GM04503 (cell line): ENCODE data around the gene CECR2.

ENCODE experiments used
- DNase-seq: peaks from one replicate; pipeline ENCODE4 v3.0.0-alpha.2; 2012; ENCODE audit warnings: low read depth

The CECR2 gene

DNA sequence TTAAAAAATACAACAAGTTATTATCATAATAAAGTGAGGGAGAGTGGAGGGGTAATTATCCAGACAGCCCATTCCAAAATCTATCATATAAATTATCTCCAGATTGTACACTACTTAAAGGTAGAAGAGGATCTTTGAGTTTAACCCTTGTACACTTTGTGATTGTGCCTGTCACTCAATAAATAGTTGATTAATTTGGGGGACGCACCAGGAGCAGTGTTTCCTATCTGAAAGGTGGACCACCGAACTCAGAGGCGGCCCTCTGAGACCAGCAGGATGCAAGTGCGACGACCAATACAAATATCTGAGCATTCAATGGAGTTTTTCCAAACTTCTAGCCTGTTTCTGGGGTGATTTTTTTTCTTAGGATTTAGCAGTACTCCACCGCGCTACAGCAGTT lies 1.1 kb upstream of the CECR2 start:
- no peak for DNase-seq

DNA sequence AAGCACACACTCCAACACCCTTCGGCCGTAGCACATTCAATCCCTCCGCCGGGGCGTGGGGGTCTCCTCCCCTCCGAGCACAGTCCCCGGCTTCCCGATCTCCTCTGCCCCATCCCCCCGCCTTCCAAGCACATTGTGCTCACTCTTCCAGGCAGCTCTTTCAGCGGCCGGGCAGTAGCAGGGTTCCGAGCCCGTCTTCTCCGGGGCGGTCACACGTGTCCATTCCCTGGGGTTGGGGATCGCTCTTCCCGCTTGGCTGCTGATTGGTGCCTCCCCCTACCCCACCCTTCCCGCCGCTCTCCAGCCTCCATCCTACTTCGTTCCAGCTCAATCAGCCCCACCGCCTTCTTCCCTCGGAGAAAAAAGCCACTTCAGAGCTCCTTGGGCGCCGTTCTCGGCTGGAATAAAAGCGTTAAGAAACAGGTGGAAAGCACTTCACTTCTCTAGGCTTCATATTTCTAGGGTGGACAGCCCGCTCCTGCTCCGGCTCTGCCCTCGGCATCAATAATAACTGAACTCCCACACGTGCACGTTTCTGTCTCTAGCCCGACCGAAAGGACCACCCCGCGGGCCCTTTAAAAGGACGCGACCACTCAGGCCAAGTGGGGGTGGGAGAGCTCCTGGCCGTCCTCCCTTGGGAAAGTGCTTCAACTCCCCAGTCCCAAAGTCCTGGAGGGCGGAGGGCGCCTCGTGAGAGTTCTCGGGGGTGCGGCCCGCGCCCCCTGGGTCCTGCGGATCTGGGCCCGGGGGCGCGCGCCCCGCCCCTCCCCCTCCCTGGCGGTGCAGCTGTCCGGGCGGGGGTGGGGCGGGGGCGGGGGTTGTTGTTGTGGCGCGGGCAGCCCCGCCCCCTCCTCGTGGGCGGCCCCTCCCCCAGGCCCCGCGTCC lies 464 bp upstream of the CECR2 start:
- no peak for DNase-seq

DNA sequence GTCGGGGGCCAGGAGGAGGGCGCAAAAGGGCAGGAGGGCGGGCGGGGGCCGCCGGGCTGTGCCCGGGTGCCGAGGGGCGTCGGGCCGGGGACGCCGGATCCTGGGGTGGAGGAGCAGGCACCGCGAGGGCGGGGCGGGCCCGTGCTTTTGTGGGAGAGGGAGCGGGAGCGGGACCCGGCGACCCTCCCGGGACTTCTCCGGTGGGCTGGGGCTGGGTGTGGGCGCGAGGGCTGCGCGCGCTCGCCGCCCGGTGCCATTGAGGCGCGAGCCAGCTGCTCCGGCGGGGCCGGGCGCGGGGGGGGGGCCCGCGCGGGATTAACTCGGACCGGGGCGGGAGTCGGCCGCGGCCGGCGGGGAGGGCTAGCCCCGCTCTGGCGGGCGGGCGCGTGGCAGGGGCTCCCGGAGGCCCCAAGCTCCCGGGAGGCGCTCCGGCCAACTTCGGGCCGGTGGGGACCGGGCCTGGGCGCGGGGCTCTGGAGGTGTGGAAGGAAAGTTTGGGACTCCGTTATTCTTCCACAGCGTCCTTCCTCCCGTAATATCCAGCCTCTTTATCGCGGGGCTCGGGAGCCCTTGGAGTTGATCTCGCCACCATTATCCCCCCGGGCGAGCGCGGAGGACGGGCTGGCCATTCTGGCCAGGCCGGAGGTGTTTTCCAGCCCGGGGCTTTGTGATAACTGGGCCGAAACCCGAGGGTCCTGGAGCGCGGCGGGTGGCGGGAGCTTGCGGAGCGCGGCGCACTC lies 936 bp downstream of the CECR2 start:
- DNase-seq: no peak

DNA sequence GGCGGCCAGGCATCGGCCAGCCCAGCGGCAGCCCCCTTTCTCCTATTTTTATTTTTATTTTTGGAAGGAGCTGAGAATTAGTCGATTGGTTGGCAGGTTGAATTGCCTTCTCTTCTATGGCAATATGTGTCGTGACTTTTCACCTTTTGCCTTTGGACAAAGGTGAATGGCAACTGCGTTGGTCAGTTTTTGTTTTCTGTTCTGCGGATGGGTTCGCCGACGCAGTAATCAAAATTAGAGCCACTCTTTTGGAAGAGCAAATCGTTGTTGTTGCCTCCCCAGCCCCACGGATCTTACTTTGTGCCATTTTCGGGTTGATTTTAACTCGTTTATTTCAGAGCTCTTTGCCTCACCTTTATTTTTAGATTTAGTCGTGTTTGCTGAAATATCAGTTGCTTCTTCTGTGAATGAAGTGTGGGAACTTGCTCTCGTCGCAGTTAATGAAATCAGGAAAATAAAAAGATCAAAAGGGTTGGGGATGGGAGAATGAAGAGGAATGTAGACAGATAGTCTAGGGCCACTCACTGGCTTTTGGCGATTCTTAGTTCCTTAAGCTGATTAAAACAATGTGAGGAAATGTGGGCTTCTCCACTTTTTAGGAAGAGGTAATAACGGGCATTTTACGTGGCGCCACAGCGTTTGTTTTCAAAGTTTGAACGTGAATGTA lies 1.6 kb downstream of the CECR2 start:
- no peak for DNase-seq

DNA sequence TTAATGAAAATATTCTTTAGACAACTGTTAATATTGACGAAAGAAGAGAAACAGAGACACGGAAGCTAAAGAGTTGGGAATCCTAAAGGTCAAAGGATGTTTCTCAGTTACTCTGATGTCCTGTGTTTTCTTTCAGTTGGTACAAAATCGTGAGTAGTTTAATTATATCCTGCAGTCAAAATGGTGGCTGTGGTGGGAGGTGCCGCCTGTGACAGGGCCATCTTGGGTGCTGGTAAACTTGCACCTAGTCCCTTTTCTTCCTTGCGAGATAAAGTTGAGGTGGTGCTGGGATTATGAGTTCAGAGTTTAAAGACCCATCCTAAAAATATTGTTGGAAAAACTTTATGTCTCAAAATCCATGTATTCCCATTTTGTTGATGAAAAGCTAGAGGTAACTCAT lies 2.2 kb downstream of the CECR2 start:
- no peak for DNase-seq

DNA sequence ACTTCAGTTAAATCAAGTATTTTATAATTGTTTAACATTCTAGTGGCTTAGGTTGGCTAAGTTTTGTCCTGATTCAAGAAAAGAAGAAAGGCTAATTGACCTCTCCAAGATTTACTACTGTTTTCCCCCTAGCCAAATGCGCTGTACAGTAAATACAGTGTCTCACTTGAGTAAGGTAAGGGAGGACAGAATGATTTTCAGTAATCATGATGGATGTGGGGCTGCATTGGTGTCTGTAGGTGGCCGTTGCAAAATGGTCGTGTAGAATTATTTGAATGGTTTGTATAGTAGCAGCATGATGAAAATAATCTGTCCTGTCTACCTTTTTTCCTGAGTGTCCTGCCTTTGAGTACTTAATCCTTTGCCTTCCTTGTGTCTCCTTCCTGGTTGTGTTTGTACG lies 4.6 kb downstream of the CECR2 start:
- no peak for DNase-seq

DNA sequence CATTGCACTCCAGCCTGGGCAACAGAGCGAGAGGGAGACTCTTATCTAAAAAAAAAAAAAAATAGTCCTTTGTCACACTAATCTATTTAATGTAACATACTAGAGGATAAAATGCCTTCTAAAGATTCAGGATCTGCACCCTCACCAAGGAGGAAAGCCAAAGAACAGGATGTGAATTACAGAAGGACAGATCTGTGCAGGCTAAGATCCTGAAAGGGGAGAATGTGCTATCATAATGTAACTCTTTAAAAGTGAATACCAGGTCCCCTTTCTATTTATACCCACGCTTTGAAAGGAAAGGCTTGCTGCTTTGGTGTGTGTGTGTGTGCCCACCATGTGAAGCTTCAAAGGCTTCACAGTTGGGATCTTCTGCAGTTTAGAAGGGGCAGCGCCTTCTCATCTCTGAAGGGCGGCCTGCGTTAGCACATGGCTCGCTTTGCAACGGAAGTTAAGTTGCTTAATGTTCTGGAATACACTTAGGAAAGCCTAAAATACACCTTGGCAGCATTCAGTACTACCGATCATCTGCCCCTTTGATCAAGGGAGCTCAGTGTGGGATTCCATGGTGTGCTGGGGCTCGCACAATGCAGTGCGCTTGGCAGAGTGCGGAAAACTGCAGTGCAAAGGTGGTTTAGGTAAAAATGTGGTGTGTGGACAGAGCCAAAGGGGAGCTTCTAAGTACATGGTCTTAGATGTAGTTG lies 6.8 kb downstream of the CECR2 start:
- no peak for DNase-seq

DNA sequence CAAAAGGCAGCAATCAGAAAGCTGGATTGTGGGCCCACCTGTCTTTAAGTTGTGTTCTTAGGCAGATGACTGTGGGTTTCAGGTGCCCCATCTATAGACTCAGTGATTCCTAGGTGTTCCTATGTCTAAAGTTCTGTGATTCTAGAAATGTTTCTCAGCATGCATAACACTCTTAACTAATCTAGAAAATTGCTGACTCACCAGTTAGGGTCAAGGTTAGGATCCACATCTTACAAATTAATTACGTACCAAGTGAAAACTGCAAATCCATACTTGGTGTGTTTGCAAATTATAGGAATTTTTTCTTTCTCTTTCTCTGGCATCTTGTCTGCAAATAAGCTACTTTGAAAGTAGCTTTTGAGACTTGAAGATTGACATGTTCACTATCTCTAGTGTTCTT lies 7.7 kb downstream of the CECR2 start:
- no peak for DNase-seq

DNA sequence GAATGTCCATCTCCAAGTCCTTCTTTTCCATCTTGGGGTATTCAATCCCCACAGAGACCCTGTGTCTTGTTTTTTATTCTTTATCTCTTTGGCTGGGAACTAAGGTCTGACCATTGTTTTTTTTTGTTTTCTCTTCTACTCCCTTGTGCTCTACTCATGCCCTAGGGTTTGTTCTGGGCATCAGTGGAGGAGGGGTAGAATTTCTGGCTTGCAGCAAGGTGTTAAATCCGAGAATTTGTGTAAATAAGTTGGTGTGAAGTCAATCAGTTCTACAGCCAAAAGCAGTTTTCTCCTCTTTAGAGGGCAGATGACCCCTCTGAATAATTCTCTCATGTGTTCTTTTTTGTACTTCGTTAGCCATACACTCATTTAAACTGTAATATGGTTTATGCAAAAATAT lies 10.7 kb downstream of the CECR2 start:
- no peak for DNase-seq

DNA sequence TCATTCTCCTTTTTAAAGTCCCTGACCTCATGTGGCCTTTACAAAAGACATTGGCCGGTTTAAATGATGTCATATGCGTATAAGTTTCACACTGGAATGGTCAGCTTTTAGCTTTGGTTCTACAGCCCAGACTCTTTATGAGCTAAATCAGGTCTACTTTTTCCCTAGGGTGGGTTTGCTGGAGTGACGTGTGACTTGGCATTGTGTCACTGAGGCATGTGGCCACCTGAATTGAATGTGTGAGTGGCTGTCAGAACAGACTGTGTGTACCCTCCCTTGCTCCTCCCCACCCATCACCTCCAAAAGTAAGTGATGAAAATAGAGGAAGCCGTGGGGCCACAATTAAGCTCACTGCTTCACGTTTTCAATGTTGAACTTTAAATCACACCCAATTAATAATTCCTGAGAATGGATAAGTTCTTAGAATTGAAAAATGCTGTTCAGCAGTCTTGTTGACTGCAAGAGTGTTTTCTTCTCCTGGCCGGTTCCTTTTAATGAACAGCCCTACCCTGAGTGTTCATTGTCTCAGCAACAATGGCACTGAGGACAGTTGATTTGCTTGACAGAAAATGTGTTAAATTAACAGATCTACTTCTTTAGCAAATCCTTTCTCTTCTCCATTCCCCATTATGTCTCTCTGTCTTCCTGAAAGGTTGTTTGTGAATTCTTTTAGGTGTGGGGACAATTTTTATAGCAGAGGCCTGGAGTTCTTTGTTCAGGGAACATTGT lies 11.3 kb downstream of the CECR2 start:
- no peak for DNase-seq

DNA sequence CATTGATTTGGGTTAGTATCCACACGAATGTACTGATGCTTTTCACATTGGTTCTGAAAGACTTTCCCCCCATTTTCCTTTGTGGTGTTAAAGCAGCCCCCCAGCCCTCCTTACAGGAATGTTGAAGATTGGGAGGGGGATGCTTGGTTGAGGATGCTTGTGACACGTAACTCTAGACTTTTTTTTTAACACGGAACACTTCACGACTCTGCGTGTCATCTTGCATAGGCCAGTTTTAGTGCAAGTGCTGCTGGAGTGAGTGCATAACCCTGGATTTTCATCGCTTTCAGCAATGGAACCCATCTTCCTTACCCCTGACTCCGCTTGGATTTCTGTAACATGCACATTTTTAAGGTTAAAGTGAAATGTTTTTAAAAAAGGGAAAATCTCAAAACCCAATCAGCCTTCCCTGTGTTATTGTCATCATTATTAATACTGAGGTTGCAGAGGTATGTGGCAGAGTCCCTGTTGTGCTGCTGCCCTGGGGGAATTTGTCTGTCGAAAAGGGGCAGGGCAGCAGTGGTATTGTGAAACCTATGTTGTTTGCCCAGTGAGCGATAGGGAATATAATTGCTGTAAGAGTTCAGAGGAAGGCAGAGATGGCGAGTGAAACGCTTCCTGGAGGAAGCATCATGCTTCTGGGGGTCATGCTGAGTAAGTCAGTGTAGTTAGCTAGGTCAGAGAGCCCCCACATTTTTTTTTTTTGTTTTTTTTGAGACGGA lies 12.1 kb downstream of the CECR2 start:
- no peak for DNase-seq

DNA sequence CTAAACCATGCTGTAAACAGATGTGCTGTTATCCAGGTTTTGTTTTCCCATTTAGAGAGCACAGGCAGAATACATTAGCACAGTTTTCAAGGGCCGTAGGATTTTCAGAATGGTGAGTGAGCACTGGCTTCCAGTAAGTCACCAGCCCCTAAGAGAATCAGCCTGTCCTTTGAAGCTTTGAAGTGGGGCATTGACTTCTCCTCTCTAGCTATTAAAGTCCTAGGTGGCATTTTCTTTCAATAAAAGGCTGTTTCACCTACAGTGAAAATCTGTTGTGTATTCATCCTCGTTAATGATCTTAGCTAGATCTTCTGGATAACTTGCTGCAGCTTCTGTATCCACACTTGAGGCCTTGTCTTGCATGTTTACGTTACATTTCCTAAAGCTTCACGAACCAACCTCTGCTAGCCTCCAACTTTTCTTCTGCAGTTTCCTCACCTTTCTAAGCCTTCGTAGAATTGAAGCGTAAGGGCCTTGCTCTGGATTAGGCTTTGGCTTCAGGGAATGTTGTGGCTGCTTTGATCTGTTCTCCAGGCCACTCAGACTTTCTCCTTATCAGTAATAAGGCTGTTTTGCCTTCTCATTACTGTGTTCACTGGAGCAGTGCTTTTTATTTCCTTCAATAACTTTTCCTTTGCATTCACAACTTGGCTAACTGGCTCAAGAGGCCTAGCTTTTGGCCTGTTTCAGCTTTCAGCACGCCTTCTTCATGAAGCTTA lies 15.5 kb downstream of the CECR2 start:
- no peak for DNase-seq

DNA sequence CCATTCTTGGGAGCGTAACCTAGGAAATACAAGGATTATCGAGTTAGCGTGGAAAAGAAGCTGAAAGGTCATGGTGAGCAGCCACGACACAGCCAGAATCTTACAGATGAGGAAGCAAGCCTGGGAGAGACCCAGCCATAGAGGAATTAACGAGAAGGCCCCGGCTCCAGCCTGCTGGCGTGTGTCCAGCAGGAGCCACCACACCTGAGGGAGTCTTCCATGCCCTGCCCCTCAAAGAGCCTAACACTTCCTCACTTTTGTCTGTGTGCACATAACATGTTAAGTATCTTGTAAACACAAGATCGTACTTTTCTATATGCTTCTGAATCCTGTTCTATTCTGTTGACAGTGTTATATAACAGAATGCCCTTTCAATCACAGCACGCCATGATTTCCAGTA lies 18.1 kb downstream of the CECR2 start:
- DNase-seq: no peak

DNA sequence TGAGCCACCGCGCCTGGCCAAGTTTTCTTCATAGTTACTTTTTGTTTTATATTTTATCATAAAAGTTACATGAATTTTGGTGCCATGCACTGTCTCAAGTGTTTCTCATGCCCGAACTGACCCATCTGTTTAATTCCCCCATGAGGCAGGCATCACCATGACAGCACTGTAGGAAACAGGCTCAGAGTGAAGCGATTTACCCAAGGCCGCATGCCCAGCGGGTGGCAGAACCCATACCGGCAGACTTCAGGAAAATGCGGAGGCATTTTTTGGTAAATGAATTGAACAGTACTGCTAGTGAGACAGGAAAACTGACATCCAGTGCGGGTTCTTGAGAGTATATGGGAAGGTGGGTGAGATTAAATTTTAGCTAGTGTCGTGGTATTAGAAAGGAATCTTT lies 19.0 kb downstream of the CECR2 start:
- DNase-seq: no peak

DNA sequence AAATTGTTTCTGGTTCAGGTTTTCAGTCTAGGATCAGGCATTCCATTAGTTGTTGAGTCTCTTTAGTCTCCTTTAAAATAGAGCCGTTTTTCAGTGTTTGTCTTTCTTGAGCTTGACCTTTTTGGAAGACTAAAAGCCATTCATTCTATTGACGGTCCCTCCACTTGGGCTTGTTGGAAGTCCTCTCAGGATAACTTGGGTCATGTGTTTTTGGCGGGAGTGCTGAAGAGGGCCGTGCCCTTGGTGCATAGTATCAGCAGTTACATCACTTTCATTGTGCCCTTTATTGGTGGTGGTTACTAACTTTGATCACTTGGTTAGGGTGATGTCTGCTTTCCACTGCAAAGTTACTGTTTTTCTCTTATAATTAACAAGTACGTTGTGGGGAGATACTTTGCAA lies 20.8 kb downstream of the CECR2 start:
- no peak for DNase-seq

DNA sequence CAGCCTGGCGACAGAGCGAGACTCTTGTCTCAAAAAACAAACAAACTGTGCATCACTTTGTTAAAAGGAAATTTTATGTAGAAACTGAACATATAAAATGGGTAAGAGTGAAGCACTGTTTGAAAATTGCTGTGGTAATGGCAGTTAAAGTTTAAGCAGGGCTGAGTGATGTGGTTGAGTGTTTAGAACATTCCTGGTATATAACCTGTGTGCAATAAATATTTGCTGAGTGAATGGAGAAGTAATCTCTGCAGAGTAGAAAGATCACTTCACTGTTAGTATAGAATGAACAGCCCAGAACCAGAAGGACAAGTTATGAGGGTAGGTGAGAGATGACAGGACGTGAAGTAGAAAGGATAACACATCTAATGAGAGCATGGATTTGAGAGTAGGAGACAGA lies 27.3 kb downstream of the CECR2 start:
- DNase-seq: no peak

DNA sequence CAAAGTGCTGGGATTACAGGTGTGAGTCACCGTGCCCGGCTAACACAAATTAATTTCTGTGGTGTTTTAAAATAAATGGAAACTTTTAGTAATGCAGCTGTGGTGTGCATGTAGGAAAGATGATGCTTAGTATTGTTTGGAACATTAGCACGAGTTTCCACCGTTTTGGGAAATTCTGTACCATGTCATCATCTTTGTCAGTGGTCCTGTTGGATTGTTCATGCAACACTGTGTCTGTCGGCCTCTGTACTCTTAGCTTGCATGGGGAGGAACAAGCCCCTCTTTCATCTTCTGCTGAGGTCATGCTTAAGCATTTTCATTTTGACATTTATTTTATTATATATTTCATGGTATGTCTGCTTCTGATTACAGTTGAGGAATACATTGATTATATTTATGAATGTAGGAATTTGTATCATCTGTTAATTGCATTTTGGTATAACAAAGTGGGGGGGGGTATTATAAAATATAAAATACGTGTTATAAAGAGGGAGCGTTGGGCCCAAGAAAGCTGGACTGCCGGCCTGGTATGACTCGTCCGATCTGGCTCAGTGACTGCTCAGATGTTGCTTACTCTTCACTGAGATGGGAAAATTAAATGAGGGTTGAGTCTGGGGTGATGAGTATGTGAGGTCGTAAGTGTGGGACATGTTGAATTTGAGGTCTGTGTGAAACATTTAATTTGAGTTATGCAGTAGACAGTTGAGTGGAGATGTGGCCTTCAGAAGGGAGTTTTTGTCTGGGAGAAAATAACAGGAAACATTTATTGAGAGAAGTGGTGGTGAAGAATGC lies 28.7 kb downstream of the CECR2 start:
- DNase-seq: no peak

DNA sequence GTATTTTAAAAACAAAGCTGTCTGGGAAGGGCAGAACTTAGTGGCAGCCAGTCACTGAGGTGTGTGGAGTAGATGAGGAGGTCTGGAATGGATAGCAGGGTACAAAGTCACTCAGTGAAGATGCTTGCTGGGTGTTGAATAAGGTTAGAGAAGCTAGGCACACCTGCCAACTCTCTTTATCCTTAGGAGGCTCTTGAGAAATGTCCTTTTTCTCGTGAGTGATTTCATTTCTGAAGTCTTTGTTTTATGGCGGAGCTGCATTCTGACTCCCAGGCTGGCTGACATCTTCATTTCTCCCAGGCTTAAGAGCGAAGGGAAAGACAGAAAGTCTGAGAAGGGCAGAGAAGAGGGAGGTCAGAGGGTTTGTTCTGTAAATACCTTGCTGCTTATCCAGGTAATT lies 31.0 kb downstream of the CECR2 start:
- no peak for DNase-seq

DNA sequence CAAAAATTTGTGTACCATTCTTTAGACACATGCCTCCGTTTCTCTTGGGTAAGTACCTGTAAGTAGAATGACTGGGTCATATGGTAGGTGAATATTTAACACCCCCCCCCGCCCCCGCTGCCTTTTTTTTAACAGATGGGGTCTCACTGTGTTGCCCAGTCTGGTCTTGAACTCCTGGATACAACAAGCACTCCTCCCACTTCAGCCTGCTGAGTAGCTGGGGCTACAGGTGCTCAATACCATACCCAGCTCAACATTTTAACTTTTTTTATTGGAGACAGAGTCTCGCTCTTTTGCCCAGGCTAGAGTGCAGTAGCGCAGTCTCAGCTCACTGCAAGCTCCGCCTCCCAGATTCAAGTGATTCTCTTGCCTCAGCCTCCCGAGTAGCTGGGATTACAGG lies 32.5 kb downstream of the CECR2 start:
- no peak for DNase-seq

DNA sequence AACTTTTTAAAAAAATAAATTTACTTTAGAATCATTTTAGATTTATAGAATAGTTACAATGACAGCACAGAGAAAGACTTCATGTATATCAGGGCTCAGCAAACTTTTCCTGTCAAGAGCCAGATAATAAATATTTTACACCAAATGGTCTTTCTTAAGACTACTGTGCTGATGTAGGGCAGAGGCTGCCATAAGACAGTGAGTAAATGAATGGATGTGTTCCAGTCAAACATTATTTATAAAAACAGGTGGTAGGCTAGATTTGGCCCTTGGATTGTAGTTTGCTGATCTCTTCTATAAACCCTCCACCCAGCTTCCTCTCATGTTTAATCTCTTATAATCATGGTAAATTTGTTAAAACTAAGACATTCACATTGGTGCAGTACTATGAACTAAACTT lies 33.0 kb downstream of the CECR2 start:
- no peak for DNase-seq
